Type B pancreatic cell (in vitro differentiated cells): ENCODE measurements around the gene FGF4. TPM values are rescaled to one million over a fixed set of nuclear protein-coding genes. Genes with fewer than 3 reads are reported as not detected.

Experiments
- DNase-seq: peaks from one replicate; pipeline ENCODE4 v3.0.0; 2021; ENCODE audit warnings: mixed read lengths; ENCODE audit not compliant: unreplicated experiment; ENCODE audit errors: extremely low spot score
- H3K27ac Mint-ChIP-seq: 2 replicates; pipeline ENCODE4 v1.8.0; 2021; ENCODE audit warnings: mild to moderate bottlenecking, mixed read lengths
- H3K27me3 Mint-ChIP-seq: 2 replicates; pipeline ENCODE4 v1.8.0; 2021; ENCODE audit warnings: mixed read lengths
- H3K36me3 Mint-ChIP-seq: 2 replicates; pipeline ENCODE4 v1.8.0; 2021; ENCODE audit warnings: mixed read lengths
- H3K4me1 Mint-ChIP-seq: one replicate; pipeline ENCODE4 v1.8.0; 2021; ENCODE audit warnings: mixed read lengths; ENCODE audit not compliant: unreplicated experiment
- H3K4me3 Mint-ChIP-seq: 2 replicates; pipeline ENCODE4 v1.8.0; 2021; ENCODE audit warnings: mild to moderate bottlenecking, mixed read lengths
- H3K9me3 Mint-ChIP-seq: 2 replicates; pipeline ENCODE4 v1.8.0; 2021; ENCODE audit warnings: mixed read lengths
- CTCF ChIP-seq: fragments of 200-600 bp; sonication (generic); conservative IDR thresholded peaks from 2 replicates; pipeline ENCODE4 v1.5.0; 2021; ENCODE audit warnings: antibody characterized with exemption, mild to moderate bottlenecking
- total RNA-seq: library from RNA; stranded (reverse); gene quantifications from 2 replicates; pipeline ENCODE4 v1.2.1, GENCODE V29; 2021; ENCODE audit warnings: low replicate concordance

The FGF4 gene
- total RNA-seq, 1 donor from 2014 or later = 0.22 TPM

GRCh38 chr11:69727266-69727665 is 47.9 kb downstream of the FGF4 start:
- Mint-ChIP-seq H3K36me3 (no peaks in the 10 kb centered on the region), H3K9me3 (no peaks in the 10 kb centered on the region), H3K4me3 (no peak overlapping the region), H3K4me1 (no peaks in the 10 kb centered on the region), H3K27me3 (peaks cover 44% of the 10 kb centered on the region), H3K27ac (no peak overlapping the region)
- DNase-seq = no peak
- no peak for TF ChIP-seq CTCF

- Mint-ChIP-seq H3K36me3 (no peaks in the 10 kb centered on the region), H3K4me1 (no peaks in the 10 kb centered on the region)
Observed at GRCh38 chr11:69726481-69726880, 48.7 kb downstream of the FGF4 start.

GRCh38 chr11:69726019-69726418 is 49.1 kb downstream of the FGF4 start:
- Mint-ChIP-seq H3K36me3 (no peaks in the 10 kb centered on the region), H3K9me3 (no peaks in the 10 kb centered on the region)
- no peak for DNase-seq

More at GRCh38 chr11:69726481-69726880, 48.7 kb downstream of the FGF4 start:
- no peaks in the 10 kb centered on the region for H3K9me3 Mint-ChIP-seq
- no peak overlapping the region for H3K27ac Mint-ChIP-seq
- TF ChIP-seq CTCF = no peak
- peaks cover 49% of the 10 kb centered on the region for H3K27me3 Mint-ChIP-seq
- H3K4me3 Mint-ChIP-seq = no peak overlapping the region
- no peak for DNase-seq

GRCh38 chr11:69721745-69722144 is 53.4 kb downstream of the FGF4 start:
- peaks cover 63% of the 10 kb centered on the region for H3K27me3 Mint-ChIP-seq
- no peak for DNase-seq
- peak; percentile 20 for TF ChIP-seq CTCF

More at GRCh38 chr11:69726019-69726418, 49.1 kb downstream of the FGF4 start:
- TF ChIP-seq CTCF = no peak
- Mint-ChIP-seq H3K27ac (no peak overlapping the region), H3K27me3 (peaks cover 53% of the 10 kb centered on the region), H3K4me1 (no peaks in the 10 kb centered on the region), H3K4me3 (no peak overlapping the region)

GRCh38 chr11:69721106-69721505 is 54.0 kb downstream of the FGF4 start:
- no peak for DNase-seq
- Mint-ChIP-seq H3K9me3 (no peaks in the 10 kb centered on the region), H3K4me1 (peaks cover 4% of the 10 kb centered on the region), H3K27me3 (peaks cover 66% of the 10 kb centered on the region), H3K4me3 (no peak overlapping the region), H3K36me3 (no peaks in the 10 kb centered on the region), H3K27ac (no peak overlapping the region)
- no peak for TF ChIP-seq CTCF

More at GRCh38 chr11:69721745-69722144, 53.4 kb downstream of the FGF4 start:
- H3K27ac Mint-ChIP-seq = no peak overlapping the region
- no peaks in the 10 kb centered on the region for H3K36me3 Mint-ChIP-seq
- peaks cover 4% of the 10 kb centered on the region for H3K4me1 Mint-ChIP-seq
- no peak overlapping the region for H3K4me3 Mint-ChIP-seq
- no peaks in the 10 kb centered on the region for H3K9me3 Mint-ChIP-seq

Other genes starting within 250 kb of the FGF4 start
- 299 and 439 TPM in 2 replicates for gene CCND1, start 134.2 kb downstream of the FGF4 start, total RNA-seq
- 21.5 and 24.6 TPM in 2 replicates for gene LTO1, start 100.0 kb downstream of the FGF4 start, total RNA-seq
- 1.7 and 3.5 TPM in 2 replicates for gene FGF19, start 71.3 kb downstream of the FGF4 start, total RNA-seq
- gene FGF3, start 44.1 kb upstream of the FGF4 start, total RNA-seq = not detected in 2 replicates